MCF 10A (cell line): ENCODE results near the gene OPCML. TPM values are rescaled to one million over a fixed set of nuclear protein-coding genes. Genes with fewer than 3 reads are reported as not detected.

Experiments
- BruUV-seq: library from RNA; stranded (reverse); fragments of 400-500 nt; replicated peaks from 2 replicates; lab custom pipeline; 2021; lab: Mats Ljungman, UMichigan
- CTCF ChIA-PET: fragments of 300-600 bp; sonication (Branson Sonifier 250); formaldehyde crosslinking; extraction: SDS; loops from one replicate; lab custom pipeline; 2021; ENCODE audit warnings: antibody characterized with exemption, inconsistent platforms; lab: Yijun Ruan, JAX
- POLR2A ChIA-PET: fragments of 300-600, 350-650 bp; sonication (Branson Sonifier 250); formaldehyde crosslinking; extraction: SDS; loops from one replicate; lab custom pipeline; 2020; ENCODE audit warnings: antibody characterized with exemption, inconsistent platforms; lab: Yijun Ruan, JAX
- DNase-seq: peaks from one replicate; pipeline ENCODE4 v3.0.0-alpha.2; 2018; ENCODE audit not compliant: unreplicated experiment
- H3K27ac Mint-ChIP-seq: one replicate; pipeline ENCODE4 v1.8.0; 2022; ENCODE audit warnings: mild to moderate bottlenecking, low read depth, mixed read lengths; ENCODE audit not compliant: unreplicated experiment
- H3K27me3 Mint-ChIP-seq: one replicate; pipeline ENCODE4 v1.8.0; 2022; ENCODE audit warnings: mixed read lengths; ENCODE audit not compliant: insufficient read depth, unreplicated experiment
- H3K36me3 Mint-ChIP-seq: one replicate; pipeline ENCODE4 v1.8.0; 2022; ENCODE audit warnings: mild to moderate bottlenecking, moderate library complexity, mixed read lengths; ENCODE audit not compliant: insufficient read depth, unreplicated experiment
- H3K4me1 Mint-ChIP-seq: one replicate; pipeline ENCODE4 v1.8.0; 2022; ENCODE audit warnings: mixed read lengths; ENCODE audit not compliant: insufficient read depth, unreplicated experiment
- H3K4me3 Mint-ChIP-seq: one replicate; pipeline ENCODE4 v1.8.0; 2022; ENCODE audit warnings: mild to moderate bottlenecking, moderate library complexity, mixed read lengths; ENCODE audit not compliant: unreplicated experiment
- H3K9me3 Mint-ChIP-seq: one replicate; pipeline ENCODE4 v1.8.0; 2022; ENCODE audit warnings: mixed read lengths; ENCODE audit not compliant: unreplicated experiment
- CTCF ChIP-seq: fragments of 200-600 bp; IDR thresholded peaks from one replicate; pipeline ENCODE4 v1.8.0; 2022; ENCODE audit warnings: antibody characterized with exemption, mild to moderate bottlenecking; ENCODE audit not compliant: unreplicated experiment
- intact Hi-C: fragments of 100-400 bp; cut with micrococcal nuclease; formaldehyde crosslinking; loops from 2 replicates; pipeline ENCODE4 v1.14.1; 2022
- total RNA-seq: library from RNA; stranded (reverse); gene quantifications from 2 replicates; pipeline ENCODE4 v1.2.3, GENCODE V29; 2022

The OPCML gene
- total RNA-seq, 1 experiment from 2014 or later, result not detected

- no peak for DNase-seq
- H3K36me3 Mint-ChIP-seq, result no peaks in the 10 kb centered on the region
- H3K27me3 Mint-ChIP-seq, result peaks cover 25% of the 10 kb centered on the region
- no peaks in the 10 kb centered on the region for H3K4me1 Mint-ChIP-seq
- no peak overlapping the region for H3K4me3 Mint-ChIP-seq
- no peak overlapping the region for H3K27ac Mint-ChIP-seq
- no peak for TF ChIP-seq CTCF
- peaks cover 6% of the 10 kb centered on the region for H3K9me3 Mint-ChIP-seq
- CTCF ChIA-PET, result no interaction called here
- POLR2A ChIA-PET, result no interaction called here
- BruUV-seq, result no TSS peak
- intact Hi-C loops, result no loop called here
Observed at GRCh38 chr11:133506023-133506422, 26.3 kb downstream of the OPCML start.

GRCh38 chr11:133504906-133505305, 27.4 kb downstream of the OPCML start:
- no peaks in the 10 kb centered on the region for H3K36me3 Mint-ChIP-seq
- H3K27me3 Mint-ChIP-seq, result peaks cover 25% of the 10 kb centered on the region
- no peak for DNase-seq
- H3K4me3 Mint-ChIP-seq, result no peak overlapping the region
- H3K9me3 Mint-ChIP-seq, result no peaks in the 10 kb centered on the region
- ChIA-PET POLR2A (no interaction called here), CTCF (interaction anchor here (0.7 kb wide), 1 partner anchor 406 kb away, joined by 3 read pairs; no protein-coding TSS in a partner anchor)
- H3K27ac Mint-ChIP-seq, result no peak overlapping the region
- BruUV-seq, result no TSS peak
- TF ChIP-seq CTCF, result no peak
- intact Hi-C loops, result no loop called here
- H3K4me1 Mint-ChIP-seq, result no peaks in the 10 kb centered on the region

GRCh38 chr11:133503776-133504175, 28.5 kb downstream of the OPCML start:
- CTCF ChIA-PET, result interaction anchor here (0.6 kb wide), 1 partner anchor 312 kb away, joined by 3 read pairs; no protein-coding TSS in a partner anchor
- DNase-seq, result no peak
- Mint-ChIP-seq H3K9me3 (no peaks in the 10 kb centered on the region), H3K4me1 (no peaks in the 10 kb centered on the region), H3K36me3 (no peaks in the 10 kb centered on the region), H3K4me3 (no peak overlapping the region), H3K27ac (no peak overlapping the region), H3K27me3 (peaks cover 25% of the 10 kb centered on the region)
- intact Hi-C loops, result no loop called here
- TF ChIP-seq CTCF, result no peak
- BruUV-seq, result no TSS peak
- POLR2A ChIA-PET, result no interaction called here

GRCh38 chr11:133503236-133503635, 29.1 kb downstream of the OPCML start:
- BruUV-seq, result no TSS peak

More at GRCh38 chr11:133503236-133503635, 29.1 kb downstream of the OPCML start:
- Mint-ChIP-seq H3K27ac (no peak overlapping the region), H3K4me1 (no peaks in the 10 kb centered on the region), H3K9me3 (no peaks in the 10 kb centered on the region), H3K27me3 (peaks cover 25% of the 10 kb centered on the region), H3K36me3 (no peaks in the 10 kb centered on the region), H3K4me3 (no peak overlapping the region)
- no peak for TF ChIP-seq CTCF
- CTCF ChIA-PET, result interaction anchor here (0.6 kb wide), 1 partner anchor 313 kb away, joined by 3 read pairs; no protein-coding TSS in a partner anchor
- intact Hi-C loops, result no loop called here
- no peak for DNase-seq
- POLR2A ChIA-PET, result interaction anchor here (0.6 kb wide), 1 partner anchor 37 kb away, joined by 3 read pairs; no protein-coding TSS in a partner anchor
